HG02870 (cell line): Measurements from ENCODE around the gene DEFB131A.
"Not testable (repeated sequence)": the region's sequence is repeated elsewhere in the genome, so short reads cannot be mapped to it uniquely, and the experiment has no call there.

Source experiments
- ATAC-seq: cut with Tn5 transposase; IDR thresholded peaks from one replicate; pipeline ENCODE4 v1.9.1; 2021; ENCODE audit warnings: mild to moderate bottlenecking, moderate library complexity; ENCODE audit not compliant: unreplicated experiment

DEFB131A gene

GRCh38 chr4:9494256-9495035 lies 50.2 kb downstream of the DEFB131A start:
- ATAC-seq: not testable (repeated sequence)

GRCh38 chr4:9495443-9495842 lies 51.2 kb downstream of the DEFB131A start:
- ATAC-seq: not testable (repeated sequence)

GRCh38 chr4:9497575-9498467 lies 53.6 kb downstream of the DEFB131A start:
- ATAC-seq: not testable (repeated sequence)

- not testable (repeated sequence) for ATAC-seq
Measured at GRCh38 chr4:9498468-9499040, 54.3 kb downstream of the DEFB131A start.

- not testable (repeated sequence) for ATAC-seq
Measured at GRCh38 chr4:9499974-9500487, 55.8 kb downstream of the DEFB131A start.
